Subcutaneous abdominal adipose tissue (tissue), 5 donors: Measurements from ENCODE around the gene CLDN9.

Experiments used
- H3K27ac ChIP-seq: one replicate; pipeline ENCODE4 v1.7.0; 2013; ENCODE audit warnings: low read depth, mild to moderate bottlenecking, inconsistent platforms, low read length, moderate library complexity
- H3K27me3 ChIP-seq, 5 donors: one replicate each; pipeline ENCODE4 v1.7.0; 2013; ENCODE audit warnings: low read length in 5 of 5, inconsistent platforms in 1 of 5; ENCODE audit not compliant: control insufficient read depth in 5 of 5, insufficient read depth in 4 of 5
- H3K36me3 ChIP-seq, 5 donors: one replicate each; pipeline ENCODE4 v1.7.0; 2013; ENCODE audit warnings: low read length in 5 of 5; ENCODE audit not compliant: control insufficient read depth in 5 of 5, insufficient read depth in 5 of 5
- H3K4me1 ChIP-seq, 5 donors: one replicate each; pipeline ENCODE4 v1.7.0; 2013; ENCODE audit warnings: low read length in 5 of 5, mild to moderate bottlenecking in 3 of 5, moderate library complexity in 1 of 5; ENCODE audit not compliant: control insufficient read depth in 5 of 5, insufficient read depth in 5 of 5
- H3K4me3 ChIP-seq, 5 donors: one replicate each; pipeline ENCODE4 v1.7.0; 2013; ENCODE audit warnings: low read length in 5 of 5, low read depth in 1 of 5
- H3K9ac ChIP-seq, 5 donors: one replicate each; pipeline ENCODE4 v1.7.0; 2013; ENCODE audit warnings: low read length in 5 of 5, mild to moderate bottlenecking in 4 of 5, moderate library complexity in 3 of 5
- H3K9me3 ChIP-seq, 5 donors: one replicate each; pipeline ENCODE4 v1.7.0; 2013; ENCODE audit warnings: low read length in 5 of 5; ENCODE audit not compliant: control insufficient read depth in 5 of 5
- donor health status: healthy.
- donor health status: healthy.
- donor health status: healthy.
- donor health status: healthy.
- donor health status: healthy.

CLDN9 gene

GRCh38 chr16:2982402-2982801, 30.3 kb upstream of the CLDN9 start:
- H3K27me3 ChIP-seq = peaks cover 0 to 14% (median 6%) of the 10 kb centered on the region in 5 donors
- no peaks in the 10 kb centered on the region for H3K9me3 ChIP-seq
- H3K36me3 ChIP-seq = no peaks in the 10 kb centered on the region
- peaks cover 0 to 37% (median 25%) of the 10 kb centered on the region in 5 donors for H3K4me1 ChIP-seq
- no peak overlapping the region for H3K27ac ChIP-seq
- H3K4me3 ChIP-seq = no peak overlapping the region
- H3K9ac ChIP-seq = no peak overlapping the region

DNA sequence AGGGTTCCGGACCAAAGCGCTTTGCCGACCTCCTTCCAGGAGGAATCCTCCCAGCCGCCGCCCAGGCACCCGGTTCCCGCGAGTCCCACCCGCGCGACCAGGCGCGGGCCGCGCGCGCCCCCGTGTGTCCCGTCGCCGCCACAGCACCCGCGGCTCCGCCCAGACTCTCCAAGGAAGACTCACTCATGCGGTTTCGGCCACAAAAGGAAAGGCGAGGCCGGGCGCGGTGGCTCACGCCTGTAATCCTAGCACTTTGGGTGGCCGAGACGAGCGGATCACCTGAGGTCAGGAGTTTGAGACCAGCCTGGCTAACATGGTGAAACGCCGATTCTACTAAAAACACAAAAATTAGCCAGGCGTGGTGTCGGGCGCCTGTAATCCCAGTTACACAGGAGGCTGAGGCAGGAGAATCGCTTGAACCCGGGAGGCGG, 29.0 kb upstream of the CLDN9 start:
- Histone ChIP-seq H3K27ac (no peak overlapping the region), H3K9ac (no peak overlapping the region), H3K27me3 (peaks cover 0 to 13% (median 10%) of the 10 kb centered on the region in 5 donors), H3K9me3 (no peaks in the 10 kb centered on the region), H3K36me3 (no peaks in the 10 kb centered on the region), H3K4me3 (peak overlapping the region in 1 of 5 donors; percentile 44), H3K4me1 (peaks cover 0 to 37% (median 25%) of the 10 kb centered on the region in 5 donors)

GRCh38 chr16:2985462-2985861, 27.3 kb upstream of the CLDN9 start:
- H3K9ac ChIP-seq = no peak overlapping the region
- no peak overlapping the region for H3K4me3 ChIP-seq
- no peak overlapping the region for H3K27ac ChIP-seq
- no peaks in the 10 kb centered on the region for H3K9me3 ChIP-seq
- H3K4me1 ChIP-seq = peaks cover 0 to 28% (median 19%) of the 10 kb centered on the region in 5 donors
- H3K27me3 ChIP-seq = peaks cover 0 to 18% (median 4%) of the 10 kb centered on the region in 5 donors
- no peaks in the 10 kb centered on the region for H3K36me3 ChIP-seq

- peaks cover 0 to 23% (median 14%) of the 10 kb centered on the region in 5 donors for H3K4me1 ChIP-seq
- no peak overlapping the region for H3K4me3 ChIP-seq
- H3K27me3 ChIP-seq = peaks cover 0 to 18% (median 4%) of the 10 kb centered on the region in 5 donors
- H3K9ac ChIP-seq = peak overlapping the region in 1 of 5 donors; percentile 20
- no peaks in the 10 kb centered on the region for H3K9me3 ChIP-seq
- H3K27ac ChIP-seq = no peak overlapping the region
- H3K36me3 ChIP-seq = no peaks in the 10 kb centered on the region
These were observed 26.8 kb upstream of the CLDN9 start for GRCh38 chr16:2985893-2986355.

- peaks cover 0 to 22% (median 13%) of the 10 kb centered on the region in 5 donors for H3K4me1 ChIP-seq
- H3K27me3 ChIP-seq = peaks cover 0 to 18% (median 4%) of the 10 kb centered on the region in 5 donors
- no peak overlapping the region for H3K9ac ChIP-seq
- no peaks in the 10 kb centered on the region for H3K9me3 ChIP-seq
- no peaks in the 10 kb centered on the region for H3K36me3 ChIP-seq
- no peak overlapping the region for H3K4me3 ChIP-seq
- H3K27ac ChIP-seq = no peak overlapping the region
These were observed 26.0 kb upstream of the CLDN9 start for GRCh38 chr16:2986623-2987188.

GRCh38 chr16:2987286-2987685, 25.4 kb upstream of the CLDN9 start:
- Histone ChIP-seq H3K4me1 (peaks cover 0 to 28% (median 19%) of the 10 kb centered on the region in 5 donors), H3K27me3 (peaks cover 0 to 18% (median 4%) of the 10 kb centered on the region in 5 donors), H3K4me3 (no peak overlapping the region), H3K9me3 (no peaks in the 10 kb centered on the region), H3K36me3 (no peaks in the 10 kb centered on the region), H3K9ac (no peak overlapping the region), H3K27ac (no peak overlapping the region)

GRCh38 chr16:2987833-2988232, 24.9 kb upstream of the CLDN9 start:
- Histone ChIP-seq H3K4me3 (no peak overlapping the region), H3K9me3 (no peaks in the 10 kb centered on the region), H3K9ac (no peak overlapping the region), H3K27me3 (peaks cover 0 to 18% (median 4%) of the 10 kb centered on the region in 5 donors), H3K4me1 (peaks cover 0 to 33% (median 25%) of the 10 kb centered on the region in 5 donors), H3K27ac (no peak overlapping the region), H3K36me3 (no peaks in the 10 kb centered on the region)

GRCh38 chr16:2988590-2989099, 24.1 kb upstream of the CLDN9 start:
- Histone ChIP-seq H3K27me3 (peaks cover 0 to 18% (median 4%) of the 10 kb centered on the region in 5 donors), H3K4me3 (no peak overlapping the region), H3K9ac (no peak overlapping the region), H3K4me1 (peaks cover 0 to 32% (median 24%) of the 10 kb centered on the region in 5 donors), H3K36me3 (no peaks in the 10 kb centered on the region), H3K9me3 (no peaks in the 10 kb centered on the region), H3K27ac (no peak overlapping the region)

DNA sequence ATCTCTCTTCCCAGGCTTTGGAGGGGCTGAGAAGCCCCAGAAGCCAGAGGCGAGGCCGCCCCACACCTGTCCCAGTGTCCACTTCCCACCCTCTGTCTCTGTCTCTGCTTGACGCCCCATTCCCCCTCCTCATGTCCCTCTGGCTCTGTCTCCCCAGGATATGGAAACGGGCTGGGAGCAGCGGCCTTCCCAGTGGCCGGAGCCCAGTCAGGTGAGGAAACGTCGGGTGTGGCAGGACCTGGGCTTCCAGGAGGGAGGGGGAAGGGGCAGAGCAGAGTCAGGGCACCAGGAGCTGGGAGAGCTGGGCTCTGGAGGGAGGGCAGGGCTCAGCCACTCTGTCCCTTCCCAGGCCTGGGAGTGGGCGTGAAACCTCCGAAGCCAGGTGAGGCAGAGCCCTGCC, 21.8 kb upstream of the CLDN9 start:
- peaks cover 0 to 19% (median 16%) of the 10 kb centered on the region in 5 donors for H3K4me1 ChIP-seq

GRCh38 chr16:2991566-2992261, 21.0 kb upstream of the CLDN9 start:
- Histone ChIP-seq H3K4me3 (no peak overlapping the region), H3K27ac (no peak overlapping the region), H3K27me3 (peaks cover 0 to 20% (median 4%) of the 10 kb centered on the region in 5 donors), H3K9me3 (no peaks in the 10 kb centered on the region), H3K4me1 (peaks cover 0 to 16% (median 15%) of the 10 kb centered on the region in 5 donors), H3K36me3 (no peaks in the 10 kb centered on the region), H3K9ac (no peak overlapping the region)

More for the DNA sequence above, 21.8 kb upstream of the CLDN9 start:
- Histone ChIP-seq H3K9me3 (no peaks in the 10 kb centered on the region), H3K27me3 (peaks cover 0 to 18% (median 4%) of the 10 kb centered on the region in 5 donors), H3K36me3 (no peaks in the 10 kb centered on the region), H3K4me3 (no peak overlapping the region), H3K27ac (no peak overlapping the region), H3K9ac (no peak overlapping the region)
